Activated CD4-positive, CD25-positive, alpha-beta regulatory T cell treated with anti-CD3 and anti-CD28 coated beads, Interleukin-2, amount 50 U/mL, for 24 hours (primary cell): ENCODE results near the gene USP44.
"Not testable (repeated sequence)": the region's sequence is repeated elsewhere in the genome, so short reads cannot be mapped to it uniquely, and the experiment has no call there.

Experiments
- ATAC-seq, 2 donors: fragments of 150-1000 bp; cut with Tn5 transposase; one replicate each; pipeline ENCODE4 v1.10.0; 2021; ENCODE audit warnings: mild to moderate bottlenecking in 1 of 2, moderate library complexity in 1 of 2

USP44 gene

DNA sequence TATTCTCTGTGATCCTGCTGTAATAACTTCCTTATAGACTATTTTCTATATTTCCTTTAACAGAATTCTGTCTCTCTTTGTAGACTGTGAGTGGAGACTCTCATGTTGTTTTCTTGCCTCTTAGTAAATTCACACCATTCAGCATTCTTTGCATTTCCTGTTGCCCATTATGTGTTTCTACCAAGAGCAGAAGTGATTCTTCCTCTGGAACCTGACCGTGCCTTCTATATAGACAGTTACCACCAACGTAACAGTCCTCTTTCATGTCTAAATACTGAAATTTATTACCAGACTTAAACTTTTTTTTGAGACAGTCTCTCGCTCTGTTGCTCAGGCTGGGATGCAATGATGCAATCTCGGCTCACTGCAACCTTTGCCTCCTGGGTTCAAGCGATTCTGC, 46.2 kb downstream of the USP44 start:
- no peak for ATAC-seq

DNA sequence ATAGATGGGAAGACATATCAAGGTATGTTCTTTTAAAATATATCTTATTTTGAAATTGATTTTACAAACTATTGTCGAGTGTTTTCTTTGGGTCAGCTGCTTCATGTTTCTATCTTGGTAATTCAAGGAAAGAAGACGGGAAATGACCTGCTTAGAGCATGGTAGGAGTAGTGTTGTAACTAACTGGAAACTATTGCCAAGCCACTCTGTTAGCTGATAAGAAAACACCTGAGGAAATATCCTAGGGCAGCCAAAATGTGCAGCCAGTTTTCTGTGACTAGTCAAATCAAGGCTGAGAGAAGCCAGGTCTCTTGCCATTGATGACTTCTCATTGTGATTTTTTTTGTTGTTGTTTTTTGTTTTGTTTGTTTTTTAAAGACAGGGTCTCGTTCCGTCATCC, 47.1 kb downstream of the USP44 start:
- ATAC-seq, result no peak

DNA sequence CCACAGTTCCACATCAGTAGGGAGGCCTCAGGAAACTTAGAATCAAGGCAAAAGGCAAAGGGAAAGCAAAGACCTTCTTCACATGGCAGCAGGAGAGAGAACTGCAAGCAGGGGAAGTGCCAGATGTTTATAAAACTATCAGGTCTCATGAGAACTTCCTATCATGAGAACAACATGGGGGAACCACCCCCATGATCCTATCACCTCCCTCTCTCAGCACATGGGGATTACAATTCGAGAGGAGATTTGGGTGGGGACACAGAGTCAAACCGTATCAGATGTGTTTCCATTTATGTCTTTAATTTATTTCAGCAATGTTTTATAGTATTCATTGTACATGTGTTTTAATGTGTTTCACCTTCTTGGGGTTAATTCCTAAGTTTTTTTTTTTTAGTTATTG, 51.5 kb downstream of the USP44 start:
- ATAC-seq, result no peak

DNA sequence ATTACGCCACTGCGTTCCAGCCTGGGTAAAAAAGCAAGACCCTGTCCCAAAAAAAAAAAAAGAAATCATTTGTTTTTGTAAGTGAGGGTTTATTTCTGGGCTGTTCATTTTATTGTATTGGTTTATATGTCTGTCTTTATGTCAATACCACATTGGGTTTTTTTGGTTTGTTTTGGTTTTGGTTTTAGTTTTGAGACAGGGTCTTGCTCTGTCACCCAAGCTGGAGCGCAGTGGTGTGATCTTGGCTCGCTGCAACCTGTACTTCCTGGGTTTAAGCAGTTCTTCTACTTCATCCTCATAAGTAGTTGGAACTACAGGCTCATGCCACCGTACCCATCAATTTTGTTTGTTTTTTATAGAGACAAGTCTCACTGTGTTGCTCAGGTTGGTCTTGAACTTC, 52.3 kb downstream of the USP44 start:
- ATAC-seq, result no peak

DNA sequence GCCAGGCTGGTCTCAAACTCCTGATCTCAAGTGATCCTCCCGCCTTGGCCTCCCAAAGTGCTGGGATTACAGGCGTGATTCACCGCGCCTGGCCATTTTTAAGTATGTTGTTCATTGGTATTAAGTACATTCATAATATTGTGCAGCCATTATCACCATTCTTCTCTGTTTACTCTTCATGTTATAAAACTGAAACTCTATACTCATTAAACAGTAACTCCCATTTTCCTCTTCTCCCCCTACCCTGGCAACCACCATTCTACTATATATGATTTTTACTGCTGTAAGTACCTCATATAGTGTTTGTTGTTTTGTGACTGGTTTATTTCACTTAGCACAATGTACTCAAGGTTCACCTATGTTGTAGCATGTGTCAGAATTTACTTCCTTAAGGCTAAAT, 54.2 kb downstream of the USP44 start:
- ATAC-seq, result no peak

DNA sequence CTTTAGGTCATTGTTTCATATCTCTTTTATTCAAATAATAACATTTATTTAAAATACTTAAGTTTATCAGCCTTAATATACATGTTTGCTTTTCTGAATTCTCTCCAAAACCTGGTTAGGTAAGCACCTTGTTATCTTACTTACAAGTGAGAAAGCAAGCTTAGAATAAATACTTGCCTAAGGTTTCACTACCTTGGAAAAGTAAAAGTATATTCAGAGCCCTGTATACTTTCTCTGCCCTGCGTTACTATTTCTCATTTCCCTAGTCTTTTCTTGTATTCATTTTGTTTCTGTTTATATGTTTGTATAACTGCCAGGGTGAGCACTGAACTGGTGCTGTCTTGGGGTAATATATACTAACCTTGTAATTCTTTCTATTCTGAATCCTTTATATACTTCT, 55.8 kb downstream of the USP44 start:
- ATAC-seq, result no peak

DNA sequence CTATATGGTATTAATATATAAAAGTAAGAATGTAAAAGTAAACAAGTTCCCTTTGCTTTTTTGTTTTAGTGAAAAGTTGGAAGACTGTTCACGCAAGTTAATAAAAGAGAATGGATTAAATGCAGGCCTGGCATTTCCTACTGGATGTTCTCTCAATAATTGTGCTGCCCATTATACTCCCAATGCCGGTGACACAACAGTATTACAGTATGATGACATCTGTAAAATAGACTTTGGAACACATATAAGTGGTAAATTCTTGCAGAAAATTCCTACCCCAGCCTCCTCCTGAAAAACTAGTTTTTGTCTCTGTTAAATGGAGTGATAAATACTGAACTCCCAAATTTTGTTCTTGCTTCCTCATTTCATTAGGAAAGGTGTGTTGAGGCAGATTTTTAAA, 56.4 kb downstream of the USP44 start:
- ATAC-seq, result no peak

DNA sequence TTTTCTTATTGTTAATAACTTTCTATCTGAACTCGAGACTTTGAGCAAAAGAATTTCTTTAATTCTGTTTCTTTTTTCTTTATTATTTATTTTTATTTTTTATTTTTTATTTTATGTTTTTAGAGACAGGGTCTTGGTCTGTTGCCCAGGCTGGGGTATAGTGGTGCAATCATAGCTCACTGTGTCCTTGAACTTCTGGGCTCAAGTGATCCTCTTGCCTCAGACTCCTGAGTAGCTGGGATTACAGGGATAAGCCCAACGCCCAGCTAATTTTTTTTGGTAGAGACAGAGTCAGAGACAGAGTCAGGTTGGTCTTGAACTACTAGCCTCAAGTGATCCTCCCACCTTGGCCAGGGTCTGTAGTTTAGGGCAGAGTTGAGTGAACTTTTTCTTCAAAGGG, 58.8 kb downstream of the USP44 start:
- no peak for ATAC-seq

DNA sequence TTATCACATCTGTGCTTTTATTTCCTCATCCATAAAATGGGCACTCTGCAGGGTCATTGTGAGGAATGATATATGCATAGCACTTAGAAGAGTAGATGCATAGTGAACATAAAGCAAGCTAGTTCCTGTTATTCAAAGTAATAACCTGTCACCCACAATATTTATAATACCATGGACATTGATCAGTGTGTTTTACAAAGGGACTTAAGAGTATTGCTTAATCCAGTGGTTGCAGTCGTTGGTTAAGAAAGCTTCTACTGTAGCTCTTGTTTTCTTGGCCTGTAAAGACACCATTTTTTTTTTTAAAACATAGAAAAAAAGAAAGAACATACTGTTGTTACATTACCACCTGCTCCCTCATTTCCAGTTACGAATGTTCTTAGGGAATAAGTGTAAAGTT, 64.3 kb downstream of the USP44 start:
- no peak for ATAC-seq

DNA sequence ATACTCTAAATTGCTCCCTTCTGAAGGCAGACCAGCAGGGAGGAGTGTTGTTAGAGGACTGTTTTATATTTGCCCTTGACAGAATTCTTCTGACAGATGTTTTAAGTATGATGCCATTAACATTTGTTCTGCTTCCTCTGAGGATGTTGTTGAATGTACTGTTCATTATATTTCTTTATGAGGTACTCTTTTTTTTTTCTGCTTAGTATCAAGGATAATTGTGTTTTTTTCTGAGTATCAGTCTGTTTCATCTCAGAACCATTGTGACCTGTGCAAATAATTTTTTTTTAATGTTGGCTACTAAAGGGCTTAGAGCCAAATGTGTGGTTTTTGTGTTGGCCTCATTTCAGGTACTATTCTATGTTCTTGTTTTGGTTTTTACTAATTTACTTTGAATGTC, 66.8 kb downstream of the USP44 start:
- ATAC-seq, result no peak

DNA sequence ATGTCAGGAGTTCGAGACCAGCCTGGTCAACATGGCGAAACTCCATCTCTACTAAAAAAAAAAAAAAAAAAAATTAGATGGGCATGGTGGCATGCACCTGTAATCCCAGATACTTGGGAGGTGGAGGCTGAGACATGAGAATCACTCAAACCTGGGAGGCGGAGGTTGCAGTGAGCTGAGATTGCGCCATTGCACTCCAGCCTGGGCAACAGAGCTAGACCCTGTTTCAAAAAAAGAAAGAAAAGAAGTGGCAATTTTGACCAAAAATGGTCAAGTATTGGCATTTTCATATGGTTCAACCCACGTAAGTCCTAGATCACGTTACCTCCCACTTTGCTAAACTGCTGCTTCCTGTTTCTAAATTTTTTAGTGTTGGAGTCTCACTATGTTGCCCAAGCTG, 68.7 kb downstream of the USP44 start:
- not testable (repeated sequence) for ATAC-seq

DNA sequence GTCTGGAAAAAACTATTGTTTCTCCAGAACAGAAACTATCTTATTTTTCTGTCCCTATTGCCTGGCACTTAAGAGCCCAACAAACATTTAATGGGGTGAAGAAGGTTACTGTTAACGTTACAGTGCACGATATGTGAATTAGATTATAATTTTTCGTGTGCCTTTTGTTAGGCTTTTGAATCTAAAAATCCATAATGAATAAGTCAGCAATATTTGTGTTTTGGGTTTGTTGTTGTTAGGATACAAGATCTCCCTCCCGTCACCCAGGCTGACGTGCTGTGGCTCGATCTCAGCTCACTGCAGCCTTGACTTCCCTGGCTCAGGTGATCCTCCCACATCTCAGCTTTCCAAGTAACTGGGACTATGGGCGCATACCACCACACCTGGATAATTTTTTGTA, 69.4 kb downstream of the USP44 start:
- no peak for ATAC-seq

DNA sequence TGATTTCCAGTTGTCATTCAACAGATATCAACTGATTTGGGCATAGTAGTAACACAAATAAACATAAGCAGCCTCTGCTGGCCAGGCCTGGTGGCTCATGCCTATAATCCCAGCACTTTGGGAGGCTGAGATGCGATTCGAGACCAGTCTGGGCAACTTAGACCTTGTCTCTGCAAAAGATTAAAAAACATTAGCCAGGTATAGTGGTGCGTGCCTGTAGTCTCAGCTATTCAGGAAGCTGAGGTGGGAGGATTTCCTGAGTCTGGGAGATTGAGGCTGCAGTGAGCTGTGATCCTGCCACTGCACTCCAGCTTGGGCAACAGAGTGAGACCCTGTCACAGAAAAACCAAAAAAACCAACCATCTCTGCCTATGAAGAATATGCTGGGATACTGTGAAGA, 70.2 kb downstream of the USP44 start:
- no peak for ATAC-seq

DNA sequence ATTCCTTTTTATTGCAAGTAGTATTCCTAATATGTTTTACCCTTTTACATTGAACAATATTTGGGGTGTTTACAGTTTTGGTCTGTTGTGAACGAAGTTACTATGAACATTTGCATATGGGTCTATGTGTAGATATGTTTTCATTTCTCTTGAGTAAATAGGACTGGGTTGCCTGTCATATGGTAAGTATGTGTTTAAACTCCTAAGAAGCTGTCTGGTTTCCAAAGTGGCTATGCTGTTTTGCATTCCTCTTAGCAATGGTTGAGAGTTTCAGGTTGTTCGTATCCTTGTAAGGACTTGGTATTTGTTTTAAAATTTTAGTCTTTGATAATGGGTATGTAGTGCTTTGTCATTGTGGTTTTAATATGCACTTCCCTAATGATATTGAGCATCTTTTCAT, 71.0 kb downstream of the USP44 start:
- ATAC-seq, result no peak

DNA sequence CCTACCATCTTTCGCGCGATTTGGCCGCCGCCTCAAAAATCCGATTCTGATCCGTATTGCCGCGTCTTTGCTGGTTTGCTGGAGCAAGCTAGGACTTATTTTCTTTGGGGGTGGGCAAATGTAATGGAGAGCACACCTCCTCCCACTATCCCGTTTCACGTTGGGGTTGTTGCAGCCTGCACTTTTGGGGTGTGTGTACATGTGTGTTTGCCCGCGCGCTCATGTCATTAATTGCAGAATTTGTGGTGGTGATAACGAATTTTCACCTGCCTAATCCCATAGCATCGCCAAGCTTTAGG, 76.7 kb downstream of the USP44 start:
- no peak for ATAC-seq

DNA sequence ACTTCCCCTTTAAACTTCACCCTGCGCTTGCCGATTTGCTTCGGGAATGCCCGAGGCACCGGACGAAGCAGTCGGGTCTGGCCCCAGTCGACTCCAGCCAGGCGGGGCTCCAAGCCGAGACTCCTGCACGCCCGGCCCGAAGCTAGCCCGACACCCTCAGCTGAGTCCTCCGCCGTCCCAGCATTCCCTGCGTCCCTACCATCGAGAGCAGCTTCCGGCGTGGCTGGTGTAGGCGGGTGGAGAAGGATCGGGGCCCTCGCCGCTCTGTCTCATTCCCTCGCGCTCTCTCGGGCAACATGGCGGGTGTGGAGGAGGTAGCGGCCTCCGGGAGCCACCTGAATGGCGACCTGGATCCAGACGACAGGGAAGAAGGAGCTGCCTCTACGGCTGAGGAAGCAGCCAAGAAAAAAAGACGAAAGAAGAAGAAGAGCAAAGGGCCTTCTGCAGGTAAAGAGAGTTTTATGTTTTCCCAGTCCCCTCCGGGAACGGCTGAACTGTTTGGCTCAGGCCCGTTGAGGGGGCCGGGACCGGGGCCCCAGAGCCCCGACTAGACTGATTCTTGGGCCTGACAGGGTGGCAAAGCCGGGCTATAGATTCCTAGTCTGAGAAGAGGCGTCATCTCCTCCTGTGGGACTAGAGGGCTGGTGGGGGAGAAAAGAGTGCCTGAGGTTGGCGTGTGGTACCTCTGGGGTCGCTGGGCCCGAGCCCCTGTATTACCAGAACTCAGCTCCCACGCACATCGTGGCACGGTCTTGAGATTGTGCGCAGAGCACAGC, 77.2 kb downstream of the USP44 start, which contains the start of gene METAP2:
TSS of gene METAP2 (plus strand) at position 269 of the 776 bp plus-strand sequence. CDS start at position 297, 28 bp downstream.
- peak; percentile 99 for ATAC-seq

DNA sequence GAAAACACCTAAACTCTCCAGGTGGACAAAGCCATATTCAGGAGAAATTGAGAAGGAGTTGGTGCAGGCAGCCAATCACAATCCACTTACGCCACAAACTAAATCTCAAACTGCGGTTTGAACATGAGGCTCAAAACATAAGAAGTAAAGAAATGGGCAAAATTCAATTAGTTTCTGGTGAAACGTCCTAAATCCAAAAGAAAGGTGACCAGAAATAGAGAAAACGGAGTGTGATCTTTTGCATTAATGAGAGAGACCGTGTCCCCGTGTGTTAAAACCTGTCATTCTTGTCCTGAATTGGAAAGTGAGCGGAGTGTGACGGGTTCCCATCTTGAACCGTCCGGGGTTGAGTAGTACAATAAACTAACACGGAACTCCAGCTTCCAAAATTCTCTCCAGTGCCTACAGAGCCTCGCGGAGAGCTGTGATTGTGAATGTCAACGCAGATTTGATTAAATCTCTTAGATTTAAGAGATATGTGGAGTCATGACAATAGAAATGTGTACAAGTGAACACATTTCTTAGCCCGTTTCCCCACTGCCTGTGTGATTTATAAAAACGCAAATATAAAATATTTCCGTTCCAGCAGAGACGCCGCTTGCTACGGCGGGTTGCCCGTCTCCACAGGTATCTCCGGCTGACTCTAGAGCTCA, 77.9 kb downstream of the USP44 start:
- peak; percentile 11 to 21 for ATAC-seq

DNA sequence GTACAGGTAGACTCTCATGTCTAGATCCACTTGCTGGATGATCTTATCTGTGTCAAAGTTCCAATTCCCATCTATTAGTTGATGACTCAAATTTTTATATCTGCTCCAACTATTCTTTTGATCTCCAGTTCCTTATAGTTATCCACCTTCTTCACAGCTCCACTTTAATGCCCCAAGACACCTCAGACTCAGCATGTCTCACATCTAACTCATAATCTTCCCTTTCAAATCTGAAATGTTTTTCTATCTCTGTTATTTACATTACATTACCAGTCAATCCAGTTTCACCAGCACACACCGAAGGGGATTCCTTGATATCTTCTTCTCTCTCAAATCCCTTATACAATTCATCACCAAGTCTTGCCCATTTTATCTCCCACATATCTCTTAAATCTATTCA, 81.0 kb downstream of the USP44 start:
- ATAC-seq, result no peak
